GM12878 (cell line): ENCODE measurements around the gene CREBRF.
"Not testable (repeated sequence)": the region's sequence is repeated elsewhere in the genome, so short reads cannot be mapped to it uniquely, and the experiment has no call there.

ENCODE experiments used
- BCLAF1 ChIP-seq: fragments of 450-650 bp; IDR thresholded peaks from 2 replicates; pipeline ENCODE4 v1.6.1; 2017; ENCODE audit warnings: antibody characterized with exemption, mild to moderate bottlenecking, moderate library complexity
- BRCA1 ChIP-seq: IDR thresholded peaks from 2 replicates; pipeline ENCODE4 v1.6.1; 2011; ENCODE audit warnings: low read depth, low read length, improper control_type of control experiment
- CBX5 ChIP-seq: sonication (generic); IDR thresholded peaks from 2 replicates; pipeline ENCODE4 v1.6.1; 2016; ENCODE audit warnings: low read depth, moderate library complexity, mild to moderate bottlenecking, inconsistent platforms
- CEBPB ChIP-seq, 2 experiments: fragments of 150-350 bp in 1 of 2; IDR thresholded peaks; 2 replicates each; pipeline ENCODE4 v1.6.1; 2012 to 2014; ENCODE audit warnings: low read depth in 2 of 2, low read length in 2 of 2, borderline replicate concordance in 1 of 2, inconsistent platforms in 1 of 2
- CHD1 ChIP-seq: IDR thresholded peaks from 2 replicates; pipeline ENCODE4 v1.6.1; 2012; ENCODE audit warnings: low read depth, low read length, improper control_type of control experiment
- EGR1 ChIP-seq, 2 experiments: IDR thresholded peaks; 1 replicate in 1 of 2; 2 replicates in 1 of 2; pipeline ENCODE4 v1.6.1; 2011 to 2012; ENCODE audit warnings: low read depth in 2 of 2, low read length in 2 of 2, borderline replicate concordance in 1 of 2, mild to moderate bottlenecking in 1 of 2, moderate library complexity in 1 of 2
- EZH2 ChIP-seq: IDR thresholded peaks from 2 replicates; pipeline ENCODE4 v1.6.1; 2012; ENCODE audit warnings: low read depth, mild to moderate bottlenecking, control low read depth, inconsistent platforms, low read length, borderline replicate concordance; ENCODE audit not compliant: control insufficient read depth
- SMC3 ChIP-seq: IDR thresholded peaks from 2 replicates; pipeline ENCODE4 v1.6.1; 2011; ENCODE audit warnings: low read length, improper control_type of control experiment, borderline replicate concordance
- TF ChIP-seq, protein P1 (sequence below), 3 experiments: IDR thresholded peaks in 2 of 3; conservative IDR thresholded peaks in 1 of 3; 2 replicates each; pipeline ENCODE4 v1.5.1; 2011; ENCODE audit warnings: low read depth in 3 of 3, low read length in 3 of 3, mild to moderate bottlenecking in 3 of 3, control low read depth in 2 of 3, moderate library complexity in 2 of 3, inconsistent platforms in 1 of 3, mixed read lengths in 1 of 3; ENCODE audit not compliant: control insufficient read depth in 2 of 3, insufficient read depth in 1 of 3; ENCODE audit errors: extremely low read depth in 1 of 3

DNA sequence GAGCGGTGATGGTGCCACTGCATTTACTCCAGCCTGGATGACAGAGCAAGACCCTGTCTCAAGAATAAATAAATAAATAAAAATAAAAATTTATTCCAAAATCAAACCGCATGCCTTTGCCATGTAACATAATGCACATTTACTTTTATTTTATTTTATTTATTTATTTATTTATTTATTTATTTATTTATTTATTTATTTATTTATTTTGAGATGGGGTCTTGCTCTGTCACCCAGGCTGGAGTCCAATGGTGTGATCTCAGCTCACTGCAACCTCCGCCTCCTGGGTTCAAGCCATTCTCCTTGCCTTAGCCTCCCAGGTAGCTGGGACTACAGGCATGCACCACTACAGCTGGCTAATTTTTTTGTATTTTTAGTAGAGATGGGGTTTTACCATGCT lies 24.1 kb upstream of the CREBRF start:
- not testable (repeated sequence) for TF ChIP-seq SMC3; EGR1 (IDR thresholded peaks at IDR 0.05; ENCODE audit: borderline replicate concordance in 1 of 2, low read depth in 2 of 2, low read length in 2 of 2); CBX5; EZH2; CEBPB (IDR thresholded peaks at IDR 0.05; ENCODE audit: borderline replicate concordance in 1 of 2, low read depth in 2 of 2, low read length in 2 of 2); BCLAF1; BRCA1; CHD1
- TF ChIP-seq, protein P1, sequence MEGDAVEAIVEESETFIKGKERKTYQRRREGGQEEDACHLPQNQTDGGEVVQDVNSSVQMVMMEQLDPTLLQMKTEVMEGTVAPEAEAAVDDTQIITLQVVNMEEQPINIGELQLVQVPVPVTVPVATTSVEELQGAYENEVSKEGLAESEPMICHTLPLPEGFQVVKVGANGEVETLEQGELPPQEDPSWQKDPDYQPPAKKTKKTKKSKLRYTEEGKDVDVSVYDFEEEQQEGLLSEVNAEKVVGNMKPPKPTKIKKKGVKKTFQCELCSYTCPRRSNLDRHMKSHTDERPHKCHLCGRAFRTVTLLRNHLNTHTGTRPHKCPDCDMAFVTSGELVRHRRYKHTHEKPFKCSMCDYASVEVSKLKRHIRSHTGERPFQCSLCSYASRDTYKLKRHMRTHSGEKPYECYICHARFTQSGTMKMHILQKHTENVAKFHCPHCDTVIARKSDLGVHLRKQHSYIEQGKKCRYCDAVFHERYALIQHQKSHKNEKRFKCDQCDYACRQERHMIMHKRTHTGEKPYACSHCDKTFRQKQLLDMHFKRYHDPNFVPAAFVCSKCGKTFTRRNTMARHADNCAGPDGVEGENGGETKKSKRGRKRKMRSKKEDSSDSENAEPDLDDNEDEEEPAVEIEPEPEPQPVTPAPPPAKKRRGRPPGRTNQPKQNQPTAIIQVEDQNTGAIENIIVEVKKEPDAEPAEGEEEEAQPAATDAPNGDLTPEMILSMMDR (IDR thresholded peaks at IDR 0.05 in 2 of 3, conservative IDR thresholded peaks at IDR 0.05 in 1 of 3; ENCODE audit: control insufficient read depth in 2 of 3, extremely low read depth in 1 of 3, insufficient read depth in 1 of 3, low read depth in 3 of 3, low read length in 3 of 3): not testable (repeated sequence)
